DND-41 (cell line): Measurements from ENCODE around the gene ZNF600.

Experiments
- EZH2 ChIP-seq: IDR thresholded peaks from 3 replicates; pipeline ENCODE4 v1.6.1; 2012; ENCODE audit warnings: borderline replicate concordance, low read depth, mild to moderate bottlenecking, moderate library complexity, low read length, inconsistent platforms; ENCODE audit not compliant: severe bottlenecking
- TF ChIP-seq, protein P1 (sequence below): IDR thresholded peaks from 2 replicates; pipeline ENCODE4 v1.5.1; 2012; ENCODE audit warnings: borderline replicate concordance, low read length, moderate library complexity, mild to moderate bottlenecking; ENCODE audit not compliant: poor library complexity, severe bottlenecking; ENCODE audit errors: extremely low read depth

DNA sequence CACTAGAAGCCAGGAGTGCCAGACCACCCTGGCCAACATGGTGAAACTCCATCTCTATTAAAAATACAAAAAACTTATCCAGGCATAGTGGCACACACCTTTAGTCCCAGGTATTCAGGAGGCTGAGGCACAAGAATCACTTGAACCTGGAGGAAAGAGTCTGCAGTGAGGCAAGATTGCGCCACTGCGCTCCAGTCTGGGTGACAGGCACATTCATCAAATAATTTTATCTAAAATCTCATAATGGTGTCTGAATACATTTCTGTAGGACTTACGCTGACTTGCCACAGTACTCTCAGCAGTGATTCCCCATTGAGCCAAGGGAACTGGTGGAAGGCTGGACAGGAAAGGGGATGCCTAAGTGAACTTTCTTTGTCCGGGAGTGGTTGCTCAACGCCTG lies 39.2 kb upstream of the ZNF600 start:
- TF ChIP-seq, protein P1, sequence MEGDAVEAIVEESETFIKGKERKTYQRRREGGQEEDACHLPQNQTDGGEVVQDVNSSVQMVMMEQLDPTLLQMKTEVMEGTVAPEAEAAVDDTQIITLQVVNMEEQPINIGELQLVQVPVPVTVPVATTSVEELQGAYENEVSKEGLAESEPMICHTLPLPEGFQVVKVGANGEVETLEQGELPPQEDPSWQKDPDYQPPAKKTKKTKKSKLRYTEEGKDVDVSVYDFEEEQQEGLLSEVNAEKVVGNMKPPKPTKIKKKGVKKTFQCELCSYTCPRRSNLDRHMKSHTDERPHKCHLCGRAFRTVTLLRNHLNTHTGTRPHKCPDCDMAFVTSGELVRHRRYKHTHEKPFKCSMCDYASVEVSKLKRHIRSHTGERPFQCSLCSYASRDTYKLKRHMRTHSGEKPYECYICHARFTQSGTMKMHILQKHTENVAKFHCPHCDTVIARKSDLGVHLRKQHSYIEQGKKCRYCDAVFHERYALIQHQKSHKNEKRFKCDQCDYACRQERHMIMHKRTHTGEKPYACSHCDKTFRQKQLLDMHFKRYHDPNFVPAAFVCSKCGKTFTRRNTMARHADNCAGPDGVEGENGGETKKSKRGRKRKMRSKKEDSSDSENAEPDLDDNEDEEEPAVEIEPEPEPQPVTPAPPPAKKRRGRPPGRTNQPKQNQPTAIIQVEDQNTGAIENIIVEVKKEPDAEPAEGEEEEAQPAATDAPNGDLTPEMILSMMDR, result no peak
- no peak for TF ChIP-seq EZH2
